Keratinocyte (primary cell): Measurements from ENCODE around the gene SRGAP3.

Source experiments
- CTCF ChIP-seq, 3 experiments: IDR thresholded peaks in 1 of 3; conservative IDR thresholded peaks in 1 of 3; optimal IDR thresholded peaks in 1 of 3; 2 replicates in 2 of 3; 3 replicates in 1 of 3; pipeline versions ENCODE3 to v1.5.1; 2011; ENCODE audit warnings: low read length in 3 of 3, mild to moderate bottlenecking in 3 of 3, moderate library complexity in 2 of 3, control low read depth in 1 of 3, inconsistent platforms in 1 of 3; ENCODE audit not compliant: insufficient read depth in 2 of 3; ENCODE audit errors: extremely low read depth in 1 of 3
- EZH2 ChIP-seq: IDR thresholded peaks from one replicate; pipeline ENCODE4 v1.6.1; 2012; ENCODE audit warnings: inconsistent platforms, mild to moderate bottlenecking, low read length, moderate library complexity

DNA sequence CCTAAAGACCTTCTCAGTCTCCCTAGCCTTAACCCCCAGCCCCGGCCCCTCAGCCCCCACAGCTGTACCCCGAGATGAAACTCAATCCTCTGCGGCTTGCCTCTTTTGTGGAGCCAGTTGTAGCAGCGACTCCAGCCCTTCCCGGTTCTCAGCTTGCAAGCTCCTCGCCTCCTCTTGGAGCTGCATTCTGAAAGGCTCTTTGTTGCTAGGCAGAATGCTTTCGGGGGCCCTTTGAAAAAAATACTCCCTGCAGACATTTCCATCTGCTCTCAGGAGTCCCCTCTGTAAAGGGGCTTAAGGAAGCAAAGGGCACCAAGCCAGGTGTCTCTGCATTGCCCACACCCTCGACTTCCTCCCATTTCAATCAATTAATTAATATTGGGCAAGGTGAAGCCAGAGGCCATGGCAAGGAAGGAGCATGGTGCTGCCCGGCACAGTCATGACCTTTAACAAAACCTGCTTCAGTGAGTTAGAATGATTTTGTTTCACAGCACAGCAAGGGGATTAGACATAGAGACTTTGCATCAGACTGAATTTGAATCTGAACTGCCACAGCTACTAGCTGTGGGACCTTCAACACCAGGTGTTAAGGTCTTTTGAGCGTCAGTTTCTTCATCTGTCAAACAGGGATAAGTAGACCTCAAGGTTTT, 65.5 kb downstream of the SRGAP3 start:
- TF ChIP-seq CTCF (optimal IDR thresholded peaks at IDR 0.05 in 1 of 3, IDR thresholded peaks at IDR 0.05 in 1 of 3, conservative IDR thresholded peaks at IDR 0.05 in 1 of 3; ENCODE audit: extremely low read depth in 1 of 3, insufficient read depth in 2 of 3, low read length in 3 of 3): no peak
- TF ChIP-seq EZH2: no peak
